RKO (cell line): Measurements from ENCODE around the gene SHISA2.
A peak's percentile ranks its signal among the peaks of the same experiment; 100 is the strongest.
"Not testable (repeated sequence)": the region's sequence is repeated elsewhere in the genome, so short reads cannot be mapped to it uniquely, and the experiment has no call there.

Experiments
- DNase-seq: peaks from one replicate; pipeline ENCODE4 v3.0.0-alpha.2; 2016; ENCODE audit warnings: low spot score

The SHISA2 gene

GRCh38 chr13:26051657-26052311, at the start of gene SHISA2:
Gene SHISA2 (minus strand): TSS chr13:26052016. CDS start chr13:26050975, 1,041 bp downstream.
- peak; percentile 2 for DNase-seq

GRCh38 chr13:26095846-26096610, 44.2 kb upstream of the SHISA2 start:
- DNase-seq, result no peak

GRCh38 chr13:26095338-26095737, 43.5 kb upstream of the SHISA2 start:
- DNase-seq, result no peak

DNA sequence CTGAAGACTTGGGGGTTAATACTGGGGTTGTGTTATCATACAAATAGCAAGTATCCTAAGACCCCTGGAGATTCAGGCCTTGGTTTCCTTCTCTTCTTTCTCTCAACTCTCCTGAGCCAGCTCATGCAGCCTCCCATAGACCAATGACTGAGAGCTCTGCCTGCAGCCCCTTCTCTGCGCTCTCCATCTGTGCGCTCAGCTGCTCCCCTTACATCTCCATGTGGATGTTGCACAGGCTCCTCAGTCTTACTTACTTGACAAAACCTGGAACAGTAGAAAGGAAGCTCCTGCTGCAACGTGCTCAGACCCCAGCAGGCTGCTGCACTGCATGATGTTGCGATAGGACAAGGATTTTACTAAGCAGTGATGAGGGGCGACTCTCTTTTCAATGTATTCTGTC, 25.0 kb upstream of the SHISA2 start:
- not testable (repeated sequence) for DNase-seq

- no peak for DNase-seq
Observed at GRCh38 chr13:26075498-26075897, 23.7 kb upstream of the SHISA2 start.

- DNase-seq, result no peak
Observed at GRCh38 chr13:26074706-26075105, 22.9 kb upstream of the SHISA2 start.

- DNase-seq, result not testable (repeated sequence)
Observed at GRCh38 chr13:26072335-26072734, 20.5 kb upstream of the SHISA2 start.

DNA sequence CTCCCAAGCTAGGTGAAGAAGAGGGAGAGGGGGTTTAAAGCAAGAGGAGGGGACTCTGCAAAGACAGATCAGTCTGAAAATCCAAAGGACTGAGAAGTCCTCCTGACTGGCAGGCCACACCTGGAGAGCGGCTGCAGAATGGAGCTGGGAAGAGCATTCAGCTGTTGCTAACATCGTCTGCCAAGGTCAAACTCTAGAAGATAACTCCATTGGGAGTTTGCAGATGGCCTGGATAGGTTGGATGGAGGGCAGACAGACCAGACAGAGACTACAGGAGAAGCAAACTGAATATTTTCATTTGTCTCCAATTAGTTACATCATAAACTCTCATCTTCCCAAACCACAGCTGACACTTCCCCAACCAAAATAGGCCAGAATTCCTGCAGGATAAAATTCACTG, 19.9 kb upstream of the SHISA2 start:
- no peak for DNase-seq

- DNase-seq, result not testable (repeated sequence)
Observed at GRCh38 chr13:26069642-26070041, 17.8 kb upstream of the SHISA2 start.

- not testable (repeated sequence) for DNase-seq
Observed at GRCh38 chr13:26068372-26068771, 16.6 kb upstream of the SHISA2 start.

- DNase-seq, result no peak
Observed at GRCh38 chr13:26067601-26068000, 15.8 kb upstream of the SHISA2 start.

GRCh38 chr13:26066492-26066891, 14.7 kb upstream of the SHISA2 start:
- DNase-seq, result not testable (repeated sequence)

- peak; percentile 62 for DNase-seq
Observed at GRCh38 chr13:26062853-26063444, 11.1 kb upstream of the SHISA2 start.

DNA sequence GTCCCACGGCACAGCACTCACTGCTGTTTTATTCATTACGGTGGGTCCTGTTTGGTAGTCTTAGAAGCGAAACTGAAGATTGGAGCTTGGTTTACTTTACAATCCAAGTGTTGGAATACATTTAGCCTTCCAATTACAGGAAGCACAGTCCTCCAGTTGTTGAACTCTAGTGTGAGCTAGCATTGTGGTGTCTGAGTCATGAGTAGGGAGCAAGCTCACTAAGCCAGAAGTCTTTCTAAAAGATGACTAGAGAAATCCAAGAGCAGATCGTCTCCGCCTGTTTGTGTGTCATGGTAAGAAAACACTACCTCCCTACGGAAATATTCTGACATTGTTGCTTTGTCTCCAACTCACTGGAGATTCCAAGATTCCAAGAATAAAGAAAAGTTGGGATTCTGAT, 10.1 kb upstream of the SHISA2 start:
- DNase-seq, result peak; percentile 43

- no peak for DNase-seq
Observed at GRCh38 chr13:26061256-26061655, 9.4 kb upstream of the SHISA2 start.

DNA sequence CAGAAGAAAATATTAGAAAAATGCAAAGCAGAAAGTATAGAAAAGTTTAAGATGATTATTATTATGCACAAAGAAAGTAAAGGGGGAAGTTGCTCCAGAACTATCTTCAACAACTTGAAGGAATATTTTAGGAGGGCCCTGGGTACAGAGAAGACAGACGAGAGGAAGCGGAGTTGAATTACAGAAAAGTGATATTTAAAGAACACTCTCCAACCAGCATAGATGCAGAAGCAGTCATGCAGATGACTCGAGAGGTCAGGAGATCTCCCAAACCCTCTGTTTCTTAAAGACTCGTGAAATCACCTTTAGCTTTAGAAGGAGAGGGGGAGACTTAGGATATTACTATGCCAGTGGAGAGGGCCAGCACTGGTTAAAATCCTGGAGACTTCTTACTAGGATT, 8.5 kb upstream of the SHISA2 start:
- no peak for DNase-seq

DNA sequence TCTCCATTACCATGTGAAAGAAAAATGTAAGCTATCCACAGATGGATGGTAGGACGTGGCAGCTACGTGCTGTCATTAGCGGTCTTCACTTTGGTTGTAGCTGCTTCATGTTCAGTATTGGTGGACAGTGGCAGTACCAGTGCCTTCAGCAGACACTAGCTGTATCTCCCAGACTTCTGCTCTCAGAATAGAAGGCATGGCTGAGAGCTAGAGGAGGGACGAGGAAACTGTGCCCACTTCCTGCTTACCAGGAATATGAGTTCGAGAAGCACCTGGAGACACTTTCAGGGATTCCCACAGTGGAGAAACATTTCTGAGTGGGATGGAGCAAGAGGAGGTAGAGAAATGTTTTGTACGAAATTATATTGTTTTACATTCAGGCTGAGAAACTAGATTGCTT, 6.9 kb upstream of the SHISA2 start:
- DNase-seq, result no peak

DNA sequence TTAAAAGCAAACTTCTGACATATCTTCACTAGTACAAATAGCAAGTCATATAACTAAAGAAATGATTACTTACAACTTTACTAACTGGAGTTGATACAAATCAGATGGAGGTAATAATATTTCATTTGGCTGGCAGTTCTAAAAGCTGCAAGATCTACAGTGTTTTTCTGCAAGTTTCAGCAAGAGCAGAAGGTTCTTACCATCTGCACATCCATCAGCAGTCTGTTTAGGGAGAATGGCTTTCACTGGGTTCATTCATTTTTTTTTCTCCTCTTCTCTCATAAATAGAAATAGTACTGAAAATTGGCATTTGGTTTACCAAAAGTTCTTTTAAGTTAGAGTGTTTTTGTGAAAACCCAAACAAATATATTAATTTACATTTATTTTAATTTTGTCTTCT, 3.1 kb upstream of the SHISA2 start:
- DNase-seq, result no peak

DNA sequence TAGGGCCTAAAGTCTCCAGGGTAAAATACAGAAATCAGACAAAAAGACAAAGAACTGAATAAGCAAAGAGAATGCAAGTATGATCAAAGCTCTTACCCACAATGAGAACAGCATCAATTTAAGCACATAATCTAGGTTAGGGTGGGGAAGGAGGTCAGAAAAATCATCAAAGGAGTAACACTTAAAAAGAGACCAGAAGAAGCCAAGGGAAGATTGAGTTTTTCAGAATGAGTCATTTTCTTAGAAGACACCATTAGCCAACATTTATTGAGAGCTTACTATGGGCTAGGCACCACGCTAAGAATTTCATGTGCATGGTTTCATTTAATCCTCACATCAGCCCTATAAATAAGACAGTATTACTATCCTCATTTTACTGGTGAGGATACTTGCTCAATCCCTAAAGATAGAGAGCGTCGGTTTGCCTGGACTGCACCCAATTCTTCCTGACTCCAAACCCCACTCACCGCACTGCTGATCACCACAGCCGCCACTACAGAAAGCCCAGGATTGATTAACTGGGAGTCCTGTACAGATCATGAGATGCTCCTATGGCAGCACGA, 1.7 kb upstream of the SHISA2 start:
- DNase-seq, result no peak

GRCh38 chr13:26052337-26052736, 521 bp upstream of the SHISA2 start:
- DNase-seq, result no peak

GRCh38 chr13:26051231-26051656, 572 bp downstream of the SHISA2 start:
- no peak for DNase-seq

- DNase-seq, result no peak
Observed at GRCh38 chr13:26050568-26051230, 1.1 kb downstream of the SHISA2 start.
